Measurements from ENCODE around the gene KEL.

DNA sequence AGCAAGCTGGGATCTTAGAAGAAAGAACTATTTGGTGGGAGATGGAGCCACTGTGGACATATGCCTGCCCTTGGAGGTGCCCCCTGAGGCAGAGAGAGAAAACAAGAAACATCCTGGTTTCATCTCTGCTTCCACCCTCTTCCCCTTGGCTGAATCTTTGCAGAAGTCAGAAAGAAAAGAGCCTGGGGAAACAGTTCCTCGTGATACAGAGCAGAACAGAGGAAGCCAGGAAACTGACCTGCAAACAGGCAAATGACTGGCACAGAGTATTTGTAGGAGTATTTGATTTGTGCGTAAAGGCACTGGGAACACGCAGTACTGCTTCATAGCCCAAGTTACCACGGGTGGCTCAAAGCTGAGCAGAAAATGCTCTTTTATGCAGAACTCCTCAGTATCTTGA is 7.0 kb upstream of the KEL start:
- no peak for TF ChIP-seq POLR2A (IDR thresholded peaks at IDR 0.05; ENCODE audit: low read depth, low read length)
- no peak for TF ChIP-seq CTCF (IDR thresholded peaks at IDR 0.05; ENCODE audit: extremely low read depth in 1 of 2, insufficient read depth in 1 of 2, low read depth in 1 of 2, low read length in 2 of 2)
- no peak for TF ChIP-seq POLR2AphosphoS5 (IDR thresholded peaks at IDR 0.05; ENCODE audit: insufficient read depth, low read depth, low read length)
- TF ChIP-seq, protein P1, sequence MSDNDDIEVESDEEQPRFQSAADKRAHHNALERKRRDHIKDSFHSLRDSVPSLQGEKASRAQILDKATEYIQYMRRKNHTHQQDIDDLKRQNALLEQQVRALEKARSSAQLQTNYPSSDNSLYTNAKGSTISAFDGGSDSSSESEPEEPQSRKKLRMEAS (IDR thresholded peaks at IDR 0.05; ENCODE audit: insufficient read depth, insufficient read length) = no peak
- TF ChIP-seq JUN (IDR thresholded peaks at IDR 0.05; ENCODE audit: borderline replicate concordance, insufficient read depth, insufficient read length, low read depth) = no peak
- TF ChIP-seq EZH2 (IDR thresholded peaks at IDR 0.05; ENCODE audit: borderline replicate concordance, low read depth, low read length, severe bottlenecking) = no peak
